Choroid plexus epithelial cell (primary cell): ENCODE data around the gene THAP4.

Source experiments
- DNase-seq: peaks from one replicate; pipeline ENCODE4 v3.0.0-alpha.2; 2010; ENCODE audit warnings: low read depth
- H3K4me3 ChIP-seq: 2 replicates; pipeline ENCODE4 v1.5.1; 2011; ENCODE audit warnings: low read depth, mild to moderate bottlenecking, control low read depth, low read length, moderate library complexity
- CTCF ChIP-seq: conservative IDR thresholded peaks from 2 replicates; pipeline ENCODE4 v1.5.1; 2011; ENCODE audit warnings: low read depth, mild to moderate bottlenecking, control low read depth, inconsistent platforms, low read length, moderate library complexity

THAP4 gene

GRCh38 chr2:241565411-241565810 lies 71.5 kb downstream of the THAP4 start:
- no peak for DNase-seq
- no peak for TF ChIP-seq CTCF
- no peak overlapping the region for H3K4me3 ChIP-seq

- TF ChIP-seq CTCF, result no peak
- H3K4me3 ChIP-seq, result no peak overlapping the region
- no peak for DNase-seq
These were observed 72.2 kb downstream of the THAP4 start for GRCh38 chr2:241564596-241565410.

GRCh38 chr2:241563981-241564595 lies 72.9 kb downstream of the THAP4 start:
- no peak for TF ChIP-seq CTCF
- no peak for DNase-seq
- H3K4me3 ChIP-seq, result no peak overlapping the region

- no peak overlapping the region for H3K4me3 ChIP-seq
- DNase-seq, result no peak
- no peak for TF ChIP-seq CTCF
These were observed 73.4 kb downstream of the THAP4 start for GRCh38 chr2:241563571-241563980.

GRCh38 chr2:241563031-241563507 lies 73.9 kb downstream of the THAP4 start:
- TF ChIP-seq CTCF, result no peak
- H3K4me3 ChIP-seq, result no peak overlapping the region
- no peak for DNase-seq

GRCh38 chr2:241562269-241562891 lies 74.6 kb downstream of the THAP4 start:
- TF ChIP-seq CTCF, result no peak
- no peak for DNase-seq
- no peak overlapping the region for H3K4me3 ChIP-seq
